B cell (primary cell): ENCODE measurements around the gene KLHDC7A.

ENCODE experiments used
- EZH2 ChIP-seq: IDR thresholded peaks from 2 replicates; pipeline ENCODE4 v1.6.1; 2012; ENCODE audit warnings: borderline replicate concordance, low read depth, mild to moderate bottlenecking, moderate library complexity, low read length; ENCODE audit not compliant: insufficient read depth, poor library complexity, severe bottlenecking
- TF ChIP-seq, protein P1 (sequence below): fragments of 200-600 bp; IDR thresholded peaks from one replicate; pipeline ENCODE4 v1.8.0; 2022; ENCODE audit warnings: antibody characterized with exemption, mild to moderate bottlenecking

DNA sequence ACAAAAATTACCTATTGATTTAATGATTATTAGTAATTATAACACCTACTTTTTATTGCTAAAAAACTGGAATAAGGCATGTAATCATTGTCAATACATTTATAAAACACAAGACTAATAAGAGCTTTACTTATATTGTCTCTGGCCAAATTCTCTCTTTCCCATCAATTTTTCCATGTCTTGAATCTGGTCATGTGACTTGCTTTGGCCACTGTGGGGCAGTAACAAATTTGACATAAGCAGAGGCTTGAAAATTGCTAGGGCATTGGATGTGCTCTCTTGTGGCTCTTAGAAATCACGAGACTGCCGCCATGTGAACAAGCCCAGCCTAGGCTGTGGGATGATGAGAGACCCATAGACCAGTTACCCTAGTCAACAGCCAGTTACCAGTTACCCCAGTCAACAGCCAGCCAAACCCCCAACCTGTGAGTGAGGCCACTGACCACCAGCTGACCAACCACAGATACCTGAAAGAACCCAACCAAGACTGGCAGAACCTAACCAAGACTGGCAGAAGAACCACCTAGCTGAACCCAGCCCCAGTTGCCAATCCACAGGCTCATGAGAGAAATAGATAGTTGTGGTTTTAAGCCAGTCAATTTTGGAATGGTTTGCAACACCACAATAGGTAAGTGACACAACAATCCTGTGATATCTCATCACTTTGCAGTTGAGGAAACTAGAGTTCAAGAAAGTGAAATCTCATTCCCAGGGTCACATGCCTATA is 8.8 kb downstream of the KLHDC7A start:
- TF ChIP-seq, protein P1, sequence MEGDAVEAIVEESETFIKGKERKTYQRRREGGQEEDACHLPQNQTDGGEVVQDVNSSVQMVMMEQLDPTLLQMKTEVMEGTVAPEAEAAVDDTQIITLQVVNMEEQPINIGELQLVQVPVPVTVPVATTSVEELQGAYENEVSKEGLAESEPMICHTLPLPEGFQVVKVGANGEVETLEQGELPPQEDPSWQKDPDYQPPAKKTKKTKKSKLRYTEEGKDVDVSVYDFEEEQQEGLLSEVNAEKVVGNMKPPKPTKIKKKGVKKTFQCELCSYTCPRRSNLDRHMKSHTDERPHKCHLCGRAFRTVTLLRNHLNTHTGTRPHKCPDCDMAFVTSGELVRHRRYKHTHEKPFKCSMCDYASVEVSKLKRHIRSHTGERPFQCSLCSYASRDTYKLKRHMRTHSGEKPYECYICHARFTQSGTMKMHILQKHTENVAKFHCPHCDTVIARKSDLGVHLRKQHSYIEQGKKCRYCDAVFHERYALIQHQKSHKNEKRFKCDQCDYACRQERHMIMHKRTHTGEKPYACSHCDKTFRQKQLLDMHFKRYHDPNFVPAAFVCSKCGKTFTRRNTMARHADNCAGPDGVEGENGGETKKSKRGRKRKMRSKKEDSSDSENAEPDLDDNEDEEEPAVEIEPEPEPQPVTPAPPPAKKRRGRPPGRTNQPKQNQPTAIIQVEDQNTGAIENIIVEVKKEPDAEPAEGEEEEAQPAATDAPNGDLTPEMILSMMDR, result no peak
- no peak for TF ChIP-seq EZH2
